ENCODE results near the gene IL32.
"Not testable (repeated sequence)": the region's sequence is repeated elsewhere in the genome, so short reads cannot be mapped to it uniquely, and the experiment has no call there.

IL32 gene

GRCh38 chr16:3051494-3051893 lies 13.9 kb upstream of the IL32 start:
- DNase-seq (ENCODE audit: low read depth), result no peak

DNA sequence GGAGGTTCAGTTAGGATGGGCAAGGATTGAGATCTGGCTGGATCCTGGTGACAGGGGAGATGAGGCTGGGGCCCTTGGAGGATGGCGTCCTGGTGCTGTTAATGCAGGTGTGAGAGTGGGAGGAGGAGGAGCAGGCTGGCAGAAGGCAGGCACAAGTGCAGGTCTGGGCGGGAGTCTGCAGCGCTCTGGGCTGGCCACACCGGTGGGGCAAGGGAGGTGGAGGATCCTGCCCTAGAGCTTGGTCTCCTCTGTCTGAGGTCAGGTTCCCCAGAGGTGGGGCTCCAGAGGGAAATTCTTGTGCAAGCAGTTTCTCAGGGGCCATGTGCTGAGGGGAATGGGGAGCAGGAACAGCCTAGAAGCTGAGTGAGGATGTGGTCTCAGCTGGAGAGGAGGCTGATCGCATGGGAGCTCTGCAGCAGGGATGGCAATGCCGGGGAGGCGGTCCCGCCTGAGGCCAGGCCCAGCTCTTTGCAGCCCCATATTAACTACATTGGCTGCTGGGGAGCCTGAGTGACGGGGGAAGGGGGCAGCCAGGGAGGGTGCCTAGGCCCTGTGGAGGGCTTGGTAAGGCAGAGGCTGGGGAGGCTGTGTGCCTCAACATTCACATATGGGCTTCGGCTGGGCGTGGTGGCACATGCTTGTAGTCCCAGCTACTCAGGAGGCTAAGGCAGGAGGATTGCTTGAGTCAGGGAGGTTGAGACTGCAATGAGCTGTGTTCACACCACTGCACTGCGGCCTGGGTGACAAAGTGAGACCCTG lies 12.7 kb upstream of the IL32 start:
- not testable (repeated sequence) for DNase-seq (ENCODE audit: low read depth)

DNA sequence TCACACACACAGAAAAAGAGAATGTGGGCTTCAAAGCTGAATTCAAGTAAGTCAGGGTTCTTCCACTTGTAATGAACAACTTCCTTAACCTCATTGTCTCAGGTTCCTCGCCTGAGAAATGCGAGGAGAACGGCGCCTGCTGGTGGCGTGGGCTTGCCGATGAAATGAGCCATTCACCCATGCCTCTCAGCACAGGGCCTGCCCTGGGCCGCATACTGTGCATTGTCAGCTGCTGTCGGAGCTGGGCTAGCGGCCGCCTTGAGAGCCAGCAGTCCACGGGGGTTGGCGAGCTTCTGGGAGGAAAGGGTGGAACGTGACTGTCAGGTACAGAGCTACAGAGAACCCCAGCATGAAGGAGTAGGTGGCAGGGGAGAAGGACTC lies 12.1 kb upstream of the IL32 start:
- not testable (repeated sequence) for DNase-seq (ENCODE audit: low read depth)

DNA sequence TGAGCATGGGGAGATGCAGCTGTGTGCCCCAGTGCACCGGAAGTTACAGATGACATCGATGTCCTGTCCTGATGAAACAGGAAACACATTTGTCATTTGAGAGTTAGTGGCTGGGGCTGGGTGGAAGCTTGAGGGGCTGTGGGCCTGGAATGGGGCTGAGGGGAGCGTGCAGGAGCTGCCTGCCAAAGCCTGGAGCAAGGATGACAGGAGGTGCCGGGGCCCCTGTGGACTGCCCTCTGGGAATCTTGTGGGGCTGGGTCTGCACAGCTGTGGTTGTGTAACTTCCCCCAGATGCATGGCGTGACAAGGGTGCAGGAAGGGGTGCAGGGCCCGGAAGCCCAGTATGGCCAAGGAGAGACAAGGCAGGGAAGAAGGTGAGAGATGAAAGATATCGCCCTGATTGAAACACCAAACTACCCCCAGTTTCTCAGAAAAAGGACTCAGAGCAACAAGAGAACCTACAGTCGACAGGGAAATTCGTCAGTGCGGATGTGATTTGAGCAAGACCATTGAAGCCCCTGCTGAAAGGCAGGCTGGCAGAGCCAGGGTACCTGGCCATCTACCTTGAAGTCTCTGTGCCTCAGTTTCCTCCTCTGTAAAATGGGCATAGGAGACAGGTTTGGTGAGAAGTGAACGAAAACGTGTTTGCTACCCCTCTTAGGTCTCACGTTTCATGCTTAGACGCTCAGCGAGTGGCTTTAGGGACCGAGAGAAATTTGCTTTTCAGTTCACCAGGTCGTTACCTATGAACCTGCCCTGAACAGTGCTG lies 10.3 kb upstream of the IL32 start:
- DNase-seq (ENCODE audit: low read depth), result no peak

GRCh38 chr16:3055734-3056115 lies 9.7 kb upstream of the IL32 start:
- not testable (repeated sequence) for DNase-seq (ENCODE audit: low read depth)

DNA sequence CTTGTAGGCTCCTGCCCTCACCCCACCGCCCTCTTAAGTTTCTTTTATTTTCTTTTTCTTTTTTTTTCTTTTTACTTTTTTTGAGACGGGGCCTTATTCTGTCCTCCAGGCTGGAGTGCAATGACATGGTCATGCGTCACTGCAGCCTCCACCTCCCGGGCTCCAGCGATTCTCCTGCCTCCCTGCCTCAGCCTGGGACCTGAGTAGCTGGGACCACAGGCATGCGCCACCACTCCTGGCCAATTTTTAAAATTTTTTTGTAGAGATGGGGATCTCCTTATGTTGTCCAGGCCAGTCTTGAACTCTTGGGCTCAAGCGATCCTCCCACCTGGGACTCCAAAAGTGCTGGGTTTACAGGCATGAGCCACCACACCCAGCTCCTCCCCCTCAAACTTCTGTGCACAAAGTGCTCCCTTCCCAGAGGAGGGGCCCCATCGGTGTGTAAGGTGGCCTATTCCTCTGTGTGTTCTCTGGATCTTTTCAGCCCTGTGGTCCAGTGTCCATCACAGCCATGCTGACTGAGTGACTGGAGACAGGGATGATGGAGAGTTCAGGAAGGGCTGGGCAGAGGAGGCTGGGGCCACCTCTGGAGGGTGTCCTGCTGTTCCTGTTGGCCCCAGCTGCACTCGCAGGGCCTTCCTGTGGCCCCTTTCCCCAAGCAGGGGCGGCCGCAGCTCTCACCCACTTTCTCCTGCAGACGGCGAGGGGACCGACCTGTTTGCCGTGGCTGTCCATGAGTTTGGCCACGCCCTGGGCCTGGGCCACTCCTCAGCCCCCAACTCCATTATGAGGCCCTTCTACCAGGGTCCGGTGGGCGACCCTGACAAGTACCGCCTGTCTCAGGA lies 8.9 kb upstream of the IL32 start:
- no peak for DNase-seq (ENCODE audit: low read depth)

GRCh38 chr16:3057181-3058138 lies 8.0 kb upstream of the IL32 start:
- no peak for DNase-seq (ENCODE audit: low read depth)

DNA sequence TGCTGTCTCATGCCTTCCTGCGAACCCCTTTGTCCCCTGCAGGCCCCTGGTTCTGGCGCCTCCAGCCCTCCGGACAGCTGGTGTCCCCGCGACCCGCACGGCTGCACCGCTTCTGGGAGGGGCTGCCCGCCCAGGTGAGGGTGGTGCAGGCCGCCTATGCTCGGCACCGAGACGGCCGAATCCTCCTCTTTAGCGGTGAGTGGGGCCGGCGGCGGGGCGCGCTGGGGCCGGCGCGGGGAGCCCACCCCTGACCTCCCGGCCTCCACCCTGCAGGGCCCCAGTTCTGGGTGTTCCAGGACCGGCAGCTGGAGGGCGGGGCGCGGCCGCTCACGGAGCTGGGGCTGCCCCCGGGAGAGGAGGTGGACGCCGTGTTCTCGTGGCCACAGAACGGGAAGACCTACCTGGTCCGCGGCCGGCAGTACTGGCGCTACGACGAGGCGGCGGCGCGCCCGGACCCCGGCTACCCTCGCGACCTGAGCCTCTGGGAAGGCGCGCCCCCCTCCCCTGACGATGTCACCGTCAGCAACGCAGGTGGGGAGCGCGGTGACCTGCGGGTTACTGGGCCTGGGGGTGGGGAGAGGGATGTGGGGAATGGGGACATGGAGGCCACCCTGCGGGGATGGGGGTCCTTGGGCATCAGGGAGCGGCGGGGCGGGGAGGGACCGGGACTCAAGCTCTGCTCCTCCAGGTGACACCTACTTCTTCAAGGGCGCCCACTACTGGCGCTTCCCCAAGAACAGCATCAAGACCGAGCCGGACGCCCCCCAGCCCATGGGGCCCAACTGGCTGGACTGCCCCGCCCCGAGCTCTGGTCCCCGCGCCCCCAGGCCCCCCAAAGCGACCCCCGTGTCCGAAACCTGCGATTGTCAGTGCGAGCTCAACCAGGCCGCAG lies 7.1 kb upstream of the IL32 start:
- no peak for DNase-seq (ENCODE audit: low read depth)

DNA sequence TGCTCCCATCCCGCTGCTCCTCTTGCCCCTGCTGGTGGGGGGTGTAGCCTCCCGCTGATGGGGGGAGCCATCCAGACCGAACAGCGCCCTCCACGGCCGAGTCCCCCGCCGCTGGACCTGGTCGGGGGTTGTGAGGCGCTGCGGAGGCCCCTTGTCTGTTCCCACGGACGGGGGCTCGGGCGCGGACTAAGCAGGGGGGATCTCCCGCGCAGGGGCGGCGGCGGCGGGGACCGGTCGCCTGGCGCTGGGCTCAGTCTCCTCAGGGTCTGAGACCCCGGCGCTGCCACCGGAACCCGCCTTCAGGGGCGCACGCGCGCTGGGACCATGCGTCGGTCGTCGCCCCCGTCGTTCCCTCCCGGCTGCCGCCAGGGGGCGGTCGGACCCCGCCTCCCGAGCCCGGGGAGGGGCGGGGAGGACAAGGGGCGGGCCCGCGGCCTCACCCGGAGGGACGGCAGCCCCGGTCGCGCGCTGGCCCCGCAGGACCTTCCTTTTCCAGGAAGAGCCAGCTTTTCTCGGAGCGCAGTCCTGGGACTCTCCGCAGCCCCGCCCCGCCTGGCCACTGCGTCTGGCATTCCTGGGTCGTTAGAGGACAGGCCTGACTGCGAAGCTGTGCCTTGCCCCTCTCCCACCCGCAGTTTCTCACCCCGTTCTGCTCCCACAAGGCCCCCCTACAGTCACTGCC lies 6.3 kb upstream of the IL32 start:
- DNase-seq (ENCODE audit: low read depth), result peak; percentile 76

DNA sequence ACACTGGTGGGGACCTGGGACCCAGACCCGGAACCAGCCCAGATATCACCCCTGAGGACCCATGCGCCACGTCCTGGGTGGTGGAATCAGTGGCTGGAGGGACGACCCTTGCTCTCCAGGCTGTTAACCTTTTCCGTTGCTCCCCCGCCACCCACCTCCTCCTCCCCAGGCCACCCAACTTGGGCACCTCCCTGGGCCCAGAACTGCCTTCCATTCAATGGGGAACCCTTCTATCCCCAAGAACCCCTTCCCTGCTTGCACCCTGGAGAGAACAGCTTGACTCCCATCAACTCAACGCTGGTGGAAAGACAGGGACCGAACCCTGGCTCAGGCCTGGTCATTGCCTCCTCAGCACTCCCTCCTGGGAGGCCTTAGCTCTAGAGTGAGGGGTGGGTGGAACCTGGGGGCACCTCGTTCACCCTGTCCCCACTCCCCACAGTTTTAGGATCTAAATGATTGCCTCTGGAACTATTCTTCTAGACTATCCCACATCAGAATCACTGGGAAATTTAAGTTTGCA lies 5.7 kb upstream of the IL32 start:
- no peak for DNase-seq (ENCODE audit: low read depth)

DNA sequence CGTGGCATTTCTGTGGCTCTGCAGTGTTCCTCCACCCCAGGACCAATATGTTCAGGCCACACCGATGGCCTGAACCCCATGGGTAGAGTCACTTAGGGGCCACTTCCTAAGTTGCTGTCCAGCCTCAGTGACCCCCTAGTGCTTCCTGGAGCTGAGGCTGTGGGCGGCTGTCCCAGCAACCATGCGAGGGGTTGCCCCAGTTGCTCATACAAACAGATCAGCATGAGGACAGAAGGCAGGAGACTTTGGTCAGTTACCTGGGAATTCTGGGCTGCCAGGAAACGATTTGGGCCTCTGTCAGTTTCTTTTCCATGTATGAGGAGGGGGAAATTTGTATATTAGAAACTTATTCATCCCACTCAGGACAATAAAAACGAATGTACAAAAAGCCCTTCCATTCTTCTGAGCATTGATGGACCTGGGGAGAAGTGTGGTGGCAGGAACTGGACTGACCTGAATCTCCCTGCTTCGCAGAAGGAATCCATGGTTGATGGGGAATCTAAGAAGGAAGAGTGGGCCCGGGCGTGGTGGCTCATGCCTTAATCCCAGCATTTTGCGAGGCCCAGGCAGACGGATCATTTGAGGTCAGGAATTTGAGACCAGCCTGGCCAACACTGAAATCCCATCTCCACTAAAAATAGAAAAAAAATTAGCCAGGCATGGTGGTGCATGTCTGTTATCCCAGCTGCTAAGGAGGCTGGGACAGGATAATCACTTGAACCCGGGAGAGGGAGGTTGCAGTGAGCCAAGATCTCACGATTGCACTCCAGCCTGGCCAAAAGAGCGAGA lies 4.9 kb upstream of the IL32 start:
- DNase-seq (ENCODE audit: low read depth), result no peak

GRCh38 chr16:3062553-3062952 lies 2.9 kb upstream of the IL32 start:
- DNase-seq (ENCODE audit: low read depth), result no peak

DNA sequence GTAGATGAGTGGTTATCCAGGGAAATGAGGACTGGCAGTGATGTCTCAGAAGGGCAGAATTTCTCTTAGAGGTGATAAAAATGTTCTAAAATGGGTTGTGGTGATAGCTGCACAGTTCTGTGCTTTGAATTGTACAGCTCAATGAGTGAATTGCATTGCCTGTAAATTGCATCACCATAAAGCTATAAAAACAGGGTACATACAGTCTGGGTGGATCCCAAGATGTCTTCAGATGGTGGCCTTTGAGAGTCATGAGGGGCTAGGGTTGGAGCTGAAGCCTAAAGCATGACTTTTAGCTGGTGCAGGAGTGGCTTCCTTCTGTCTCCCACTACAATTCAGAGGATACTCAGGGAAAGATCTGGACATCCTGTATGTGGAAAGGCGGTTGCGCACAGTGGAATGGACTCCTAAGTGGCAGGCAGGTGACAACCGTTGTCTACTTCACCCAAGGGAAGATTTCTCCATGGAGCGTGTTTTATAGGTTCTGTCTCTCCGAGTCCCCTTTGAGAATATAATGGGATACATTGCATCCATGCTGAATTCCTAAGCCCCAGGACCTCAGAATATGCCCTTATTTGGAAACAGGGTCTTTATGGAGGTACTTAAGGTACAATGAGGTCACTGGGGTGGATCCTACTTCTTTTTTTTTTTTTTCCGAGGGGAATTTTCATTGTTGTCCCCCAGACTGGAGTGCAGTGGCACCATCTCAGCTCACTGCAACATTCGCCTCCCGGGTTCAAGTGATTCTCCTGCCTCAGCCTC lies 1.6 kb upstream of the IL32 start:
- no peak for DNase-seq (ENCODE audit: low read depth)

- DNase-seq (ENCODE audit: low read depth), result no peak
Observed at GRCh38 chr16:3065742-3066439, 451 bp downstream of the IL32 start.

GRCh38 chr16:3066440-3066748 lies 954 bp downstream of the IL32 start:
- no peak for DNase-seq (ENCODE audit: low read depth)

- DNase-seq (ENCODE audit: low read depth), result no peak
Observed at GRCh38 chr16:3068487-3068886, 3.0 kb downstream of the IL32 start.

DNA sequence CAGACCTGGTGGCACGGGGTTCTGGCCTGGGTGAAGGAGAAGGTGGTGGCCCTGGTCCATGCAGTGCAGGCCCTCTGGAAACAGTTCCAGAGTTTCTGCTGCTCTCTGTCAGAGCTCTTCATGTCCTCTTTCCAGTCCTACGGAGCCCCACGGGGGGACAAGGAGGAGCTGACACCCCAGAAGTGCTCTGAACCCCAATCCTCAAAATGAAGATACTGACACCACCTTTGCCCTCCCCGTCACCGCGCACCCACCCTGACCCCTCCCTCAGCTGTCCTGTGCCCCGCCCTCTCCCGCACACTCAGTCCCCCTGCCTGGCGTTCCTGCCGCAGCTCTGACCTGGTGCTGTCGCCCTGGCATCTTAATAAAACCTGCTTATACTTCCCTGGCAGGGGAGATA lies 3.7 kb downstream of the IL32 start:
- DNase-seq (ENCODE audit: low read depth), result not testable (repeated sequence)
